GM18858 (cell line): ENCODE measurements around the gene SRGN.
"Not testable (repeated sequence)": the region's sequence is repeated elsewhere in the genome, so short reads cannot be mapped to it uniquely, and the experiment has no call there.

ENCODE experiments used
- ATAC-seq: cut with Tn5 transposase; IDR thresholded peaks from one replicate; pipeline ENCODE4 v1.9.1; 2021; ENCODE audit not compliant: unreplicated experiment

The SRGN gene

DNA sequence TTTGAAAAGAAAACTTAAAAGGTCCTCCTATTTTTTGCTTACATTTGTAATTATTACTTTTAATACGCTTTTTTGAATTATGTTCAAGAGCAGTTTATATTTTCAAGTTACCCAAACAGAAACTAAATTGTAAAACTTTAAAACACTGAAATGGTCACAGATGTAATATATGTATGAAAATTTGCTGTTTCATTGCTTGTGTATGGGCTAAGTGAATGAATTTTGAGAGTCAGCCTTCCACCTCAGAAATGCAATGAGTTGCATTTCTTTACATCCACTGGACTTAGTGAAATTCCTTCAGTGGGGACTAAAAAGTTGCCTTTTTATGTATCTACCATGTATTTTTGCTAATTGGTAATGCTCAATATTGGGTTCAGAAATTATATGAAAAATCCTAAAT lies 37.7 kb downstream of the SRGN start:
- no peak for ATAC-seq

DNA sequence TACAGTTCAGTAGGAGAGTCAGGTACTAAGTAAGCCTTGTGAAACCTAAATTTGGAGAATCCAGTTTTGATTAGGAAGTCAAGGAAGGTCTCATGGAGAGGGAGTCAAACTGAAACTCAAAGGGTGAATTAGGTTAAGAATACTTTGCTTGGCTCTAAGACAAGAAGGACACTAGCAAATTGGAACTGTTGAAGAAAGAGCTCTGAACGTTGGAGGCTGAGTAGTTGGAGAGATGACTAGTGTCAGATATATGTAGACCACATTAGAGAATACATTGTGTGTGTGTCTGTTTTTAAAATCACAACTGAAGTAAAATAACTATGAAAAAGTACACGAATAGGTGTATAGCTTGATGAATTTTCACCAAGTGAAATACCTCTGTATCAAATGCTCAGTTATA lies 42.3 kb downstream of the SRGN start:
- no peak for ATAC-seq

DNA sequence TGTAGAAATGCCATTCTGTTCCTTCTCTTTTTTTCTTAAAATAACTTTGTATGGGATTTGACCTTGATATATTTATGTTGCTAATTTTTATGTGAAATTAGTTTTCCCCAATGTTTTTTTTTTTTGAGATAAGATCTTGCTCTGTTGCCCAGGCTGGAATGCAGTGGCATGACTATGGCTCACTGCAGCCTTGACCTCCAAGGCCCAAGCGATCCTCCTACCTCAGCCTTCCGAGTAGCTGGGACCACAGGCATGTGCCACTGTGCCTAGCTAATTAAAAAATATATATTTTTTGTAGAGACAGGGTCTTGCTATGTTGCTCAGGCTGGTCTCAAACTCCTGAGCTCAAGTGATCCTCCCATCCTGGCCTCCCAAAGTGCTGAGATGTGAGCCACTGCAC lies 52.1 kb downstream of the SRGN start:
- ATAC-seq, result no peak

DNA sequence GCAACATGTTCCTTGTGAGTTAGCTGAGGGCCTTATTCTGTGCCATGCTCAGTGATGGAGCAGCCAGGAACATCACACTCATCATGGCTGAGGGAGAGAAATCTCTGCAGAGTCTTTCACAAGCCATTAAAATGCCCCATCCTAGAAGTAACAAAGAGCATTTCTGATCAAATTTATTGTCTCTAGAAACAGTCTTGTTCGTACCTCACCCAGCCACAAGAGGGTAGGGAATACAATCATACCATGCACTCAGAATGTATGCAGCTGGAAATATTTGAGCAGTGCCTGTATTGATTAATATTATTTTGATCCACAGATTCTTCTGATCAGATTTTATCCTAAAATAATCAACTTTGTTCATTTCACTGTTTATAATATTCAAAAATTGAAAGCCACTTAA lies 53.4 kb downstream of the SRGN start:
- ATAC-seq, result no peak

DNA sequence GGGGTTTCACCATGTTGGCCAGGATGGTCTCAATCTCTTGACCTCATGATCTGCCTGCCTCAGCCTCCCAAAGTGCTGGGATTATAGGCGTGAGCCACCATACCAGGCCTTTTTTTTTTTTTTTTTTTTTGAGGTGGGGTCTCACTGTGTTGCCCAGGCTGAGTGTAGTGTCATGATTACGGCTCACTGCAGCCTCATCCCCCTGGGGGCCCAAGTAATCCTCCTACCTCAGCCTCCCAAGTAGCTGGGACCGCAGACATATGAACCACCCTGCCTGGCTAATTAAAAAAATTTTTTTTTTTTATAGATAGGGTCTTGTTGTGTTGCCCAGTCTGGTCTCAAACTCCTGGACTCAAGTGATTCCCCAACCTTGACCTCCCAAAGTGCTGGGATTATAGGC lies 54.2 kb downstream of the SRGN start:
- ATAC-seq, result not testable (repeated sequence)

DNA sequence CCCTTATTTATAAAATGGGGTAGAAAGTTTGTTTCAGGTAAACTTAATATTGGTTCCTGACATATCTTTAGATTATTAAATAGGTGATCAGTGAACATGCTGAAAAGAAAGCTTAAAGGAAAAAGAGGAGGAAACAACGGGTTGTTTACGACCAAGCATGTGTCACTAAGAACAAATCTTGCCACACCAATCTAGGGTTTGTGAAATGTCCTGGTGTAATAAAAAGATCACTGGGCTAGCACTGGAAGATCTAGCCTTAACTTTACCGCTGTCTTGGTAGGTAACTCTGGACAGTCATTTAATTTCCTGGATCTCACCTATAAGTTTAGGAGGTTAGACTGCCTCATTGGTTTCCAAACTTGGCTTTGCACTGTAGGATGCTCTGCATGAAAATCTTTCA lies 55.1 kb downstream of the SRGN start:
- ATAC-seq, result no peak

DNA sequence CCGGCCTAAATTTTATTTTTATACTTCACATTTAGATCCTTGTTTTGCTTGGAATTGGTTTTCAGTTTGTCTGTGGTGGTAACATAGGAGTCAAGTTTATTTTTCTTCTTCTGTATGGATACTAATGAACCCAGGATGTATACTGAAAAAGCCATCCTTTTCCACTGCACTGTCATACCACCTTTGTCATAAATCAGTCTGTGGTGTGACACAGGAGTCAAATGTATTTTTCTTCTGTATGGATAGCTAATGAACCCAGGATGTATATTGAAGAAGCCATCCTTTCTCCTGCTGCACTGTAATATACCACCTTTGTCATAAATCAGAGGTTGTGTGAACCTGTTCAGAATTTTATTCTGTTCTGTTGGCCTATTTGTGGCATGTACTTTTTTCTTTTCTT lies 57.4 kb downstream of the SRGN start:
- no peak for ATAC-seq

DNA sequence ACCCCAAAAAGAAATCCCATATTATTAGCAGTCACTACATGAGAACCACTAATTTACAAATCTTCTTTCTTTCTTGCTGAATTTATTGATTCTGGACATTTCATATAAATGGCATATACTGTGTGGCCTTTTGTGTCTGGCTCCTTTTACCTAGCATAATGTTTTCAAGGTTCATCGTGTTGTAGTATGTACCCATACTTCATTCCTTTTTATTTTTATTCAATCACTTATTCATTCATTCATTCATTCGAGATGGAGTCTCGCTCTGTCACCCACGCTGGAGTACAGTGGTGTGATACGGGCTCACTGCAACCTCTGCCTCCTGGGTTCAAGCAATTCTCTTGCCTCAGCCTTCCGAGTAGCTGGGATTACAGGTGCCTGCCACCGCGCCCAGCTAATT lies 58.0 kb downstream of the SRGN start:
- no peak for ATAC-seq

DNA sequence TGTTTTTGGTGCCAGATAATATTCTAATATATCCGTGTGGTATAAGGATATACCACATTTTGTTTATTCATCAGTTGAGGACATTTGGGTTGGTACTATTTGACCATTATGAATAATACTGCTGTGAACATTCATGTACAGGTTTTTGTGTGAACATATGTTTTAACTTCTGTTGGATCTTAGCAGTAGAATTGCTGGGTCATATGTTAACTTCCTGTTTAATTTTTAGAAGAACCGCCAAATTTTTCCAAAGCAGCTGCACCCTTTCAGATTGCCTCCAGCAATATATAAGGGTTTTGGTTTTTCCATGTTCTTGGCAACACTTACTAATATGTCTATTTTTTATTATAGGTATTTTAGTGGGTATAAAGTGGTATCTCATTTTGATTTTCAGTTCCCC lies 58.9 kb downstream of the SRGN start:
- no peak for ATAC-seq

DNA sequence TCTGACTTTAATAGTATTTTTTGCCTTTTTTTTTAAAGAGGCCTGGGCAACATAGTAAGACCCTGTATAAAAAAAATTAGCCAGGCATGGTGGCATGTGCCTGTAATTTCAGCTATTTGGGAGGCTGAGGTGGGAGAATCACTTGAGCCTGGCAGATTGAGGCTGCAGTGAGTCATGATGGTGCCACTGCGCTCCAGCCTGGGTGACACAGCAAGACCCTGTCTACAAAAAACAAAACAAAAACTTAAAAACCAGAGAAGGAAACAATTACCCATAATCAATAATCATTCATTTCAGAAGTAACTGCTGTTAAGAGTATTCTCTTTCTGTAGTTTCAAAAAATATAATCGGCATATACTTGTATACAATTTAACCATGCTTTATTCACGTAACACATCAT lies 64.1 kb downstream of the SRGN start:
- ATAC-seq, result no peak

DNA sequence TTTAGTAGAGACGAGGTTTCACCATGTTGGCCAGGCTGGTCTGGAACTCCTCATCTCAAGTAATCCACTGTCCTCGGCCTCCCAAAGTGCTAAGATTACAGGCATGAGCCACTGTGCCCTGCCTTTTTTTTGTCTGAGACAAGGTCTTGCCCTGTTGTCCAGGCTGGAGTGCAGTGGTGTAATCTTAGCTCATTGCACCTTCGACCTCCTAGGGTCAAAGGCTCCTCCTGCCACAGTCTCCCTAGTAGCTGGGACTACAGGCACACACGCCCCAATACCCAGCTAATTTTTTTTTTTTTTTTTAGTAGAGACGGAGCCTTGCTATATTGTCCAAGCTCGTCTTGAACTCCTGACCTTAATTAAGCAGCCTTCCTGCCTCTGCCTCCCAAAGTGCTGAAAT lies 65.3 kb downstream of the SRGN start:
- no peak for ATAC-seq
